ENCODE measurements around the gene HLA-DPB1.
"Not testable (repeated sequence)": the region's sequence is repeated elsewhere in the genome, so short reads cannot be mapped to it uniquely, and the experiment has no call there.

The HLA-DPB1 gene

GRCh38 chr6:33075568-33076405 is at the start of gene HLA-DPB1:
Gene HLA-DPB1, plus strand, starts transcription at chr6:33075990. Its CDS starts 52 bp downstream, at chr6:33076042.
- DNase-seq (ENCODE audit: low read depth), result no peak

- no peak for DNase-seq (ENCODE audit: low read depth)
These were observed 47.5 kb upstream of the HLA-DPB1 start for GRCh38 chr6:33028220-33028849.

- DNase-seq (ENCODE audit: low read depth), result no peak
These were observed 46.2 kb upstream of the HLA-DPB1 start for GRCh38 chr6:33029328-33030184.

GRCh38 chr6:33030245-33030644 is 45.5 kb upstream of the HLA-DPB1 start:
- no peak for DNase-seq (ENCODE audit: low read depth)

GRCh38 chr6:33034554-33034953 is 41.2 kb upstream of the HLA-DPB1 start:
- no peak for DNase-seq (ENCODE audit: low read depth)

- DNase-seq (ENCODE audit: low read depth), result no peak
These were observed 39.3 kb upstream of the HLA-DPB1 start for GRCh38 chr6:33036535-33036934.

GRCh38 chr6:33040157-33040556 is 35.6 kb upstream of the HLA-DPB1 start:
- DNase-seq (ENCODE audit: low read depth), result no peak

GRCh38 chr6:33049323-33050013 is 26.3 kb upstream of the HLA-DPB1 start:
- no peak for DNase-seq (ENCODE audit: low read depth)

- DNase-seq (ENCODE audit: low read depth), result no peak
These were observed 25.6 kb upstream of the HLA-DPB1 start for GRCh38 chr6:33050014-33050810.

GRCh38 chr6:33052627-33053026 is 23.2 kb upstream of the HLA-DPB1 start:
- DNase-seq (ENCODE audit: low read depth), result no peak

GRCh38 chr6:33053230-33053629 is 22.6 kb upstream of the HLA-DPB1 start:
- DNase-seq (ENCODE audit: low read depth), result no peak

GRCh38 chr6:33057222-33058150 is 18.3 kb upstream of the HLA-DPB1 start:
- no peak for DNase-seq (ENCODE audit: low read depth)

- no peak for DNase-seq (ENCODE audit: low read depth)
These were observed 13.8 kb upstream of the HLA-DPB1 start for GRCh38 chr6:33061987-33062386.

- DNase-seq (ENCODE audit: low read depth), result not testable (repeated sequence)
These were observed 12.4 kb upstream of the HLA-DPB1 start for GRCh38 chr6:33063435-33063834.

GRCh38 chr6:33064723-33065122 is 11.1 kb upstream of the HLA-DPB1 start:
- no peak for DNase-seq (ENCODE audit: low read depth)

- DNase-seq (ENCODE audit: low read depth), result no peak
These were observed 10.5 kb upstream of the HLA-DPB1 start for GRCh38 chr6:33065312-33065711.

- DNase-seq (ENCODE audit: low read depth), result no peak
These were observed 8.8 kb upstream of the HLA-DPB1 start for GRCh38 chr6:33066917-33067521.

- no peak for DNase-seq (ENCODE audit: low read depth)
These were observed 6.6 kb upstream of the HLA-DPB1 start for GRCh38 chr6:33069021-33069738.

- DNase-seq (ENCODE audit: low read depth), result no peak
These were observed 4.9 kb upstream of the HLA-DPB1 start for GRCh38 chr6:33070909-33071308.

Measured in activated T-helper 9 cell treated with anti-CD3 and anti-CD28 coated beads, Interleukin-2, amount 50 U/mL, for 16 hours (primary cell).